ENCODE results near the gene OPALIN. TPM values are rescaled to one million over a fixed set of nuclear protein-coding genes. Genes with fewer than 3 reads are reported as not detected.

Gene OPALIN
- total and polyA plus RNA-seq, 2 donors from 2014 or later = not detected

DNA sequence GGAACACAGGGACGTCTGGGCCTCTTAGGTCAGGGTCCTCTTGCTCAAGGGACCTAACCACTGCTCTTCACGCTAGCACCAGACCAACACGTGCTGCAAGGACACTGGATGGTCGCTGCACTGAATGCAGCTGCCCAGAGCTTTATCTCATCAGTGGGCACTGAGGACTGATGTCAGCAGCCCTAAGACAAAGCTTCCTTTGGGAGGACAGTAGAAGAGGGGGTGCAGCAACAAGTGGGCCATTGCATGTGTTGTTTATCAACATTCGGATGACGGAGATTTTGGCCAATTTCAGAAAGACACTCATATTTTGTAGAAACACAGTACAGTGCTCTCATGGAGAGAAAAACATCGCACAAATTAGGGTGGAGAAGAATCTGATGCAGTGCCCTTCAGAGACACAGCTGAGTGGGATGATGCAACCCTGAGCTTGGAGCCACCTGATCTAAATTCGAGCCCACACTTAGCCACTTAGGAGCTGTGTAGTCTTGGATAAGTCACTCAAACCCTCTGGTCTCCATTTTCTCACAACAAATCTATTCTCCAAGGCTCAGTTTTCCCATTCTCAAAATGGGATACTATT is 1.7 kb downstream of the OPALIN start:
- no peaks in the 10 kb centered on the region for H3K9me3 ChIP-seq (ENCODE audit: control insufficient read depth in 2 of 3, insufficient read depth in 1 of 3, low read length in 3 of 3)
- FAIRE-seq (no peak), DNase-seq (no peak)
- TF ChIP-seq, protein P1, sequence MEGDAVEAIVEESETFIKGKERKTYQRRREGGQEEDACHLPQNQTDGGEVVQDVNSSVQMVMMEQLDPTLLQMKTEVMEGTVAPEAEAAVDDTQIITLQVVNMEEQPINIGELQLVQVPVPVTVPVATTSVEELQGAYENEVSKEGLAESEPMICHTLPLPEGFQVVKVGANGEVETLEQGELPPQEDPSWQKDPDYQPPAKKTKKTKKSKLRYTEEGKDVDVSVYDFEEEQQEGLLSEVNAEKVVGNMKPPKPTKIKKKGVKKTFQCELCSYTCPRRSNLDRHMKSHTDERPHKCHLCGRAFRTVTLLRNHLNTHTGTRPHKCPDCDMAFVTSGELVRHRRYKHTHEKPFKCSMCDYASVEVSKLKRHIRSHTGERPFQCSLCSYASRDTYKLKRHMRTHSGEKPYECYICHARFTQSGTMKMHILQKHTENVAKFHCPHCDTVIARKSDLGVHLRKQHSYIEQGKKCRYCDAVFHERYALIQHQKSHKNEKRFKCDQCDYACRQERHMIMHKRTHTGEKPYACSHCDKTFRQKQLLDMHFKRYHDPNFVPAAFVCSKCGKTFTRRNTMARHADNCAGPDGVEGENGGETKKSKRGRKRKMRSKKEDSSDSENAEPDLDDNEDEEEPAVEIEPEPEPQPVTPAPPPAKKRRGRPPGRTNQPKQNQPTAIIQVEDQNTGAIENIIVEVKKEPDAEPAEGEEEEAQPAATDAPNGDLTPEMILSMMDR (IDR thresholded peaks at IDR 0.05; ENCODE audit: borderline replicate concordance, extremely low read depth, insufficient read depth) = no peak
- no peak overlapping the region for H3K27ac ChIP-seq (ENCODE audit: low read depth in 2 of 2, low read length in 2 of 2)
- no peak overlapping the region for H3K4me3 ChIP-seq (ENCODE audit: low read length in 3 of 3)
- H3K9ac ChIP-seq (ENCODE audit: low read length in 3 of 3) = no peak overlapping the region
- no peaks in the 10 kb centered on the region for H3K27me3 ChIP-seq (ENCODE audit: control insufficient read depth, insufficient read depth, low read length)
- intact Hi-C loops (cut with DNase I) = no loop called here
- H3K4me1 ChIP-seq (ENCODE audit: control insufficient read depth in 2 of 3, insufficient read depth in 2 of 3, low read depth in 1 of 3, low read length in 3 of 3) = no peaks in the 10 kb centered on the region
- H3K36me3 ChIP-seq (ENCODE audit: control insufficient read depth in 2 of 3, insufficient read depth in 3 of 3, low read length in 3 of 3) = no peaks in the 10 kb centered on the region

DNA sequence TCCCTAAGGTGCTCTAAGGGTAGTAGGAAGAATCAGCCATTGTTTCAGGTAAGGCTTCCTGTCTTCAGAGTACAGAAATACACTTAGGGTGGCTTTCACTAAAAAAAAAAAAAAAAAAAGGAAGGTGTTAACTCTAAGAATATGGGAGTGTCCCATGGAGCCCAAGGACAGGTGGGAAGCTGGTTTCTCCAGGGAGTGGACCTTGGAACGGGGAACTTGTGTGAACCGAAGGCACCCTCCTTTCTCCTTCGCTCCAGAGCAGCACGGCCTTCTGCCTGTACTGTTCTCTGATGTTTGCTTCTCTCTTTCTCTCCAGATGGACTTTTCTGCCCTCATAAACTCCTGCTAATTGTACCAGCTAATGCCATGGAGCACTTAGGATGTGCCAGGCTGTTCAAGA is 6.2 kb downstream of the OPALIN start:
- no peak overlapping the region for H3K9ac ChIP-seq (ENCODE audit: low read length in 3 of 3)
- H3K27me3 ChIP-seq (ENCODE audit: control insufficient read depth, insufficient read depth, low read length) = no peaks in the 10 kb centered on the region
- no peaks in the 10 kb centered on the region for H3K4me1 ChIP-seq (ENCODE audit: control insufficient read depth in 2 of 3, insufficient read depth in 2 of 3, low read depth in 1 of 3, low read length in 3 of 3)
- intact Hi-C loops (cut with DNase I) = no loop called here
- no peak for DNase-seq
- no peaks in the 10 kb centered on the region for H3K36me3 ChIP-seq (ENCODE audit: control insufficient read depth in 2 of 3, insufficient read depth in 3 of 3, low read length in 3 of 3)
- TF ChIP-seq, protein P1 (IDR thresholded peaks at IDR 0.05; ENCODE audit: borderline replicate concordance, extremely low read depth, insufficient read depth) = no peak
- no peak overlapping the region for H3K27ac ChIP-seq (ENCODE audit: low read depth in 2 of 2, low read length in 2 of 2)
- H3K4me3 ChIP-seq (ENCODE audit: low read length in 3 of 3) = no peak overlapping the region
- no peaks in the 10 kb centered on the region for H3K9me3 ChIP-seq (ENCODE audit: control insufficient read depth in 2 of 3, insufficient read depth in 1 of 3, low read length in 3 of 3)
- no peak for FAIRE-seq

DNA sequence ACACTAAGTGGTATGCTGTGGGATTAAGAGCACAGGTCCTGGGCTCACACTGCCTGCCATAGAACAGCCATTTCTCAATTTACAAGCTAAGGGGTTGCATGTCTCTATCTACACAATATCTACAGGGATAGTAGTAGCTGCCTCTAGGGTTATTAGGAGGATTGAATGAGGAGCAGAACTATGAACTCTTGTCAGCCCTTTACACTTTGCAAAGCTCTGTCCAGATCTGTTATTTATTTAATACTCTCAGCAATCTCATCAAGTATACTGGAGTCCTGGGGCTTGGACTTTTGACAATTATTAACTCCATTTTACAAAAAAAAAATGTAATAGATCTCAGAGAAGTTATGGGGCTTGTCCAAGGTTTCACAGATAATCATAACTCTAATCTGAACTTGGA is 6.8 kb downstream of the OPALIN start:
- Histone ChIP-seq H3K9me3 (ENCODE audit: control insufficient read depth in 2 of 3, insufficient read depth in 1 of 3, low read length in 3 of 3) (no peaks in the 10 kb centered on the region), H3K9ac (ENCODE audit: low read length in 3 of 3) (no peak overlapping the region), H3K27me3 (ENCODE audit: control insufficient read depth, insufficient read depth, low read length) (no peaks in the 10 kb centered on the region), H3K27ac (ENCODE audit: low read depth in 2 of 2, low read length in 2 of 2) (no peak overlapping the region), H3K4me3 (ENCODE audit: low read length in 3 of 3) (no peak overlapping the region), H3K36me3 (ENCODE audit: control insufficient read depth in 2 of 3, insufficient read depth in 3 of 3, low read length in 3 of 3) (no peaks in the 10 kb centered on the region), H3K4me1 (ENCODE audit: control insufficient read depth in 2 of 3, insufficient read depth in 2 of 3, low read depth in 1 of 3, low read length in 3 of 3) (no peaks in the 10 kb centered on the region)
- TF ChIP-seq, protein P1 (IDR thresholded peaks at IDR 0.05; ENCODE audit: borderline replicate concordance, extremely low read depth, insufficient read depth) = no peak
- DNase-seq (no peak), FAIRE-seq (no peak)
- intact Hi-C loops (cut with DNase I) = no loop called here

DNA sequence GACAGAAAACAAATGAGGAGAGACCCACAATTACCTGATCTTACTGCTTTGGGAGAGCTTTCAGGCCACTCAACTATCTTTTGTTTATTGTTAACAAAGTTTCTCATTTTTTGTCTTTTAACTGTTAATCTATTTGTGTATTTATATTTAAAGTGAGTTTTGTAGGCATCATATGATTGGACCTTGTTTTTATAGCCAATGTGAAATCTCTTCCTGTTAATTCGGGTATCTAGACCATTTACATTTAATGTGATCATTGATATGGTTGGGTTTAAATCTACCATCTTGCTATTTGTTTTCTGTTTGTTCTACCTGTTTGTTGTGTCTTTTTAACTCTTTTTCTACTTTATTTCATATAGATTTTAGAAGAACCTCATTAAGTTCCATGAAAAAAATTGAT is 12.5 kb downstream of the OPALIN start:
- intact Hi-C loops (cut with DNase I) = no loop called here

More for the DNA sequence above, 12.5 kb downstream of the OPALIN start:
- no peak for FAIRE-seq
- Histone ChIP-seq H3K36me3 (ENCODE audit: control insufficient read depth in 2 of 3, insufficient read depth in 3 of 3, low read length in 3 of 3) (no peaks in the 10 kb centered on the region), H3K27me3 (ENCODE audit: control insufficient read depth, insufficient read depth, low read length) (no peaks in the 10 kb centered on the region), H3K9ac (ENCODE audit: low read length in 3 of 3) (no peak overlapping the region), H3K4me1 (ENCODE audit: control insufficient read depth in 2 of 3, insufficient read depth in 2 of 3, low read depth in 1 of 3, low read length in 3 of 3) (no peaks in the 10 kb centered on the region), H3K4me3 (ENCODE audit: low read length in 3 of 3) (no peak overlapping the region), H3K27ac (ENCODE audit: low read depth in 2 of 2, low read length in 2 of 2) (no peak overlapping the region), H3K9me3 (ENCODE audit: control insufficient read depth in 2 of 3, insufficient read depth in 1 of 3, low read length in 3 of 3) (peaks cover 0 to 12% (median 0%) of the 10 kb centered on the region in 3 donors)
- TF ChIP-seq, protein P1 (IDR thresholded peaks at IDR 0.05; ENCODE audit: borderline replicate concordance, extremely low read depth, insufficient read depth) = no peak
- no peak for DNase-seq
